Liver (tissue), 9 donors: ENCODE measurements around the gene MAP3K5. TPM values are rescaled to one million over a fixed set of nuclear protein-coding genes. Genes with fewer than 3 reads are reported as not detected.

ENCODE experiments used
- DNase-seq: peaks from one replicate; pipeline ENCODE4 v3.0.0-alpha.2; 2017; ENCODE audit warnings: low spot score
- H3K27ac ChIP-seq, 2 donors: one replicate each; pipeline ENCODE4 v1.7.0; 2013; ENCODE audit warnings: inconsistent platforms in 2 of 2, low read length in 2 of 2, control low read depth in 1 of 2, low read depth in 1 of 2, mild to moderate bottlenecking in 1 of 2
- H3K27me3 ChIP-seq, 4 donors: one replicate each; pipeline versions ENCODE4 v1.6.1 to v1.7.0; 2013; ENCODE audit warnings: low read length in 3 of 4, inconsistent platforms in 1 of 4, mild to moderate bottlenecking in 1 of 4, moderate library complexity in 1 of 4; ENCODE audit not compliant: control insufficient read depth in 4 of 4, insufficient read depth in 4 of 4
- H3K36me3 ChIP-seq, 4 donors: one replicate each; pipeline versions ENCODE4 v1.6.1 to v1.7.0; 2013; ENCODE audit warnings: low read length in 3 of 4, mild to moderate bottlenecking in 3 of 4, low read depth in 1 of 4, moderate library complexity in 1 of 4; ENCODE audit not compliant: control insufficient read depth in 4 of 4, insufficient read depth in 3 of 4
- H3K4me1 ChIP-seq, 4 donors: one replicate each; pipeline versions ENCODE4 v1.6.1 to v1.7.0; 2013; ENCODE audit warnings: low read length in 3 of 4, mild to moderate bottlenecking in 3 of 4, moderate library complexity in 1 of 4; ENCODE audit not compliant: control insufficient read depth in 4 of 4, insufficient read depth in 4 of 4
- H3K4me3 ChIP-seq, 3 donors: one replicate each; pipeline versions ENCODE4 v1.6.1 to v1.7.0; 2013; ENCODE audit warnings: low read length in 3 of 3, control low read depth in 1 of 3, low read depth in 1 of 3, mild to moderate bottlenecking in 1 of 3
- H3K9ac ChIP-seq, 2 donors: one replicate each; pipeline ENCODE4 v1.7.0; 2013; ENCODE audit warnings: low read length in 2 of 2, mild to moderate bottlenecking in 2 of 2, moderate library complexity in 2 of 2, control low read depth in 1 of 2, low read depth in 1 of 2
- H3K9me3 ChIP-seq, 4 donors: one replicate each; pipeline versions ENCODE4 v1.6.1 to v1.7.0; 2013; ENCODE audit warnings: low read length in 3 of 4; ENCODE audit not compliant: control insufficient read depth in 4 of 4
- EGR1 ChIP-seq, 2 donors: IDR thresholded peaks; 2 replicates each; pipeline ENCODE4 v1.6.1; 2016 to 2018; ENCODE audit warnings: antibody characterized with exemption in 2 of 2, low read depth in 2 of 2
- FOXA1 ChIP-seq: IDR thresholded peaks from 2 replicates; pipeline ENCODE4 v1.6.1; 2016; ENCODE audit warnings: antibody characterized with exemption
- FOXA2 ChIP-seq: IDR thresholded peaks from 2 replicates; pipeline ENCODE4 v1.6.1; 2016; ENCODE audit warnings: antibody characterized with exemption
- GABPA ChIP-seq, 2 donors: IDR thresholded peaks in 1 of 2; conservative IDR thresholded peaks in 1 of 2; 2 replicates each; pipeline ENCODE4 v1.6.1; 2016; ENCODE audit warnings: antibody characterized with exemption in 2 of 2, mild to moderate bottlenecking in 1 of 2, moderate library complexity in 1 of 2
- HNF4A ChIP-seq, 2 donors: conservative IDR thresholded peaks; 2 replicates each; pipeline ENCODE4 v1.6.1; 2016; ENCODE audit warnings: antibody characterized with exemption in 2 of 2, mild to moderate bottlenecking in 2 of 2
- HNF4G ChIP-seq: IDR thresholded peaks from 2 replicates; pipeline ENCODE4 v1.6.1; 2016; ENCODE audit warnings: antibody characterized with exemption
- JUND ChIP-seq, 2 donors: IDR thresholded peaks; 2 replicates each; pipeline ENCODE4 v1.6.1; 2016; ENCODE audit warnings: antibody characterized with exemption in 2 of 2
- NR2F2 ChIP-seq: IDR thresholded peaks from 2 replicates; pipeline ENCODE4 v1.6.1; 2016; ENCODE audit warnings: antibody characterized with exemption
- RAD21 ChIP-seq, 2 donors: IDR thresholded peaks; 2 replicates each; pipeline ENCODE4 v1.6.1; 2016; ENCODE audit warnings: antibody characterized with exemption in 2 of 2, mild to moderate bottlenecking in 2 of 2
- RXRA ChIP-seq, 2 donors: IDR thresholded peaks; 2 replicates each; pipeline ENCODE4 v1.6.1; 2017 to 2018; ENCODE audit warnings: antibody characterized with exemption in 2 of 2, mild to moderate bottlenecking in 1 of 2
- SP1 ChIP-seq: IDR thresholded peaks from 2 replicates; pipeline ENCODE4 v1.6.1; 2018; ENCODE audit warnings: antibody characterized with exemption, mild to moderate bottlenecking
- TAF1 ChIP-seq: conservative IDR thresholded peaks from 2 replicates; pipeline ENCODE4 v1.6.1; 2016; ENCODE audit warnings: antibody characterized with exemption, mild to moderate bottlenecking
- YY1 ChIP-seq: IDR thresholded peaks from 2 replicates; pipeline ENCODE4 v1.6.1; 2016; ENCODE audit warnings: antibody characterized with exemption, mild to moderate bottlenecking
- WGBS: extraction: QIAGEN DNeasy Blood & Tissue Kit; methylation state at CpG from one replicate; pipeline ENCODE4 v1.1.7; 2013; 5-methylcytosine and 5-hydroxymethylcytosine counted together
- polyA plus RNA-seq, 2 donors: library from polyadenylated mRNA; stranded (reverse) in 1 of 2; unstranded in 1 of 2; fragments of 200-250 nt in 1 of 2; fragments of >200 nt in 1 of 2; fragmentation: Nextera tagmentation in 1 of 2; extraction: Ambion mirVana in 1 of 2; gene quantifications; one replicate each; pipeline versions ENCODE4 v1.2.1 to v1.2.3, GENCODE V29; 2013 to 2015
- total RNA-seq, 2 donors: library from RNA; depleted of rRNA; stranded (reverse); fragments of >200 nt; gene quantifications; one replicate each; pipeline ENCODE4 v1.2.3, GENCODE V29; 2014
- TF ChIP-seq, protein P1 (sequence below): IDR thresholded peaks from 2 replicates; pipeline ENCODE4 v1.6.1; 2016; ENCODE audit warnings: antibody characterized with exemption
- TF ChIP-seq, protein P2 (sequence below): IDR thresholded peaks from 2 replicates; pipeline ENCODE4 v1.6.1; 2016; ENCODE audit warnings: antibody characterized with exemption, mild to moderate bottlenecking
- TF ChIP-seq, protein P3 (sequence below): IDR thresholded peaks from 2 replicates; pipeline ENCODE4 v1.6.1; 2016; ENCODE audit warnings: antibody characterized with exemption
- TF ChIP-seq, protein P4 (sequence below): fragments of 150-350 bp; IDR thresholded peaks from 2 replicates; pipeline ENCODE4 v1.5.1; 2017; ENCODE audit warnings: improper control_type of control experiment, low read depth, low read length; ENCODE audit not compliant: missing input control
- TF ChIP-seq, protein P5 (sequence below): IDR thresholded peaks from 2 replicates; pipeline ENCODE4 v1.6.1; 2016; ENCODE audit warnings: antibody characterized with exemption
- donor health status: healthy.
- donor health status: healthy.
- donor health status: healthy.
- donor health status: healthy.
- donor health status: healthy.

MAP3K5 gene
- total and polyA plus RNA-seq, 4 donors: 2.9 to 18.0 (median 5.5) TPM

DNA sequence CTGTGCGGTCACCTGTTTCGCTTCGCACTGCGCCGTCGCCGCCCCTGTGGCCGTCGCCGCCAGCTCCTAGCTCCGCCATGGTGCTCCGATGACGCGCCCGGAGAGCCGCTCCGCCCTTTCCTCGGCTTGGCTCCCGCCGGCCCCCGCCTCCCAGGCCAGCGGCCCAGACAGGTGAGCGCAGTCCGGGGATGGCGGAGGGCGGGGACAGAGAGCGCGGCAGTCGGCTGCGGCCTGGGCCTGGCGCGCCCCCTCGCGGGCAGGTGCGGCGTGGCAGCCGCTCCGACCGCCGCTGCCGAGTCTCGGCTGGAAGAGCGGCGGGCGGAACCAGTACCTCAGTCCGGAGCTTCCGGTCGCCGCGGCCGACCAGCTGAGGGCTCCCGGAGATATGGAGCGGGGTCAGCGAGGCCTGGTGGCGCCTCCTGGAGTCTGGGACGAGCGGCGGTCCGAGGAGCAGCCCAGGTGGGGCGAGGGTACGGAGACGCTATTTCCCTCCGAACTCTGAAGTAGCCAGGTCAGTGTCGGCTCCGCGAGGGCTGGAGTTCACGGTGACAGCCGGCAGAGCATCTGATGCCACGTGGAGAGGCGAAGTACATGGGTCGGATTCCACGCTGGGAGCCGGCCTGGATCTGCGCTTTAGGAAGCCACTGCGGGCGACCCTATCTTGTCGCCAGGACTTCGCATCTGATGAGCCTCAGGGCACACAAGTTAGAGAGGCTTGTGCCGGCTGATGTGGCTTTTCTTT, 241.8 kb downstream of the MAP3K5 start, which contains the start of gene MAP7 (continued):
- TF ChIP-seq NR2F2 (no peak), YY1 (peak; percentile 79), TAF1 (peak; percentile 25), GABPA (IDR thresholded peaks at IDR 0.05 in 1 of 2, conservative IDR thresholded peaks at IDR 0.05 in 1 of 2) (peak; percentile 24 to 61)
- TF ChIP-seq, protein P1, sequence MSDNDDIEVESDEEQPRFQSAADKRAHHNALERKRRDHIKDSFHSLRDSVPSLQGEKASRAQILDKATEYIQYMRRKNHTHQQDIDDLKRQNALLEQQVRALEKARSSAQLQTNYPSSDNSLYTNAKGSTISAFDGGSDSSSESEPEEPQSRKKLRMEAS: peak; percentile 55

DNA sequence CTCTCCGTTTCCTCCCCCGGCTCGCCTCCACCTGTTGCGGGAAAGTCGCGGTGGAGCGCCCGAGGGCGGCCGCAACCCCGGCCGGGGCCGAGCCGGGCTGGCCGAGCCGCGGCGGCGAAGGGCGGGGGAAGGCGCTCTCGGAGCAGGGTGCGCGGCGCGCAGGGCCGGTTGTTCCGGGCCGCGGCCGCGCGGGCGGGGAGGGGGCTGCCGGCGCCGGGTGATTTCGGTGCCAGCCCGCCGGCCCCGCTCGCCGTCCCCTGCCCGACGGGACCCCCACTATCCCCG, 242.3 kb downstream of the MAP3K5 start:
- Histone ChIP-seq H3K27me3 (no peaks in the 10 kb centered on the region), H3K36me3 (peaks cover 0 to 3% (median 0%) of the 10 kb centered on the region in 4 donors), H3K9me3 (no peaks in the 10 kb centered on the region), H3K4me1 (peaks cover 4 to 25% (median 16%) of the 10 kb centered on the region in 4 donors), H3K4me3 (peak overlapping the region; percentile 55 to 91 (median 66)), H3K27ac (peak overlapping the region; percentile 71 to 77), H3K9ac (peak overlapping the region in 1 of 2 donors; percentile 68)
- TF ChIP-seq FOXA2: no peak
- no peak for TF ChIP-seq HNF4A (conservative IDR thresholded peaks at IDR 0.05)
- no peak for TF ChIP-seq GABPA (IDR thresholded peaks at IDR 0.05 in 1 of 2, conservative IDR thresholded peaks at IDR 0.05 in 1 of 2)
- TF ChIP-seq RXRA (IDR thresholded peaks at IDR 0.05): no peak
- no peak for TF ChIP-seq TAF1
- no peak for TF ChIP-seq SP1
- TF ChIP-seq JUND (IDR thresholded peaks at IDR 0.05): no peak
- no peak for TF ChIP-seq FOXA1
- TF ChIP-seq NR2F2: no peak
- WGBS: under 1% methylated on average over 46 of the region's 46 CpGs
- DNase-seq: no peak

DNA sequence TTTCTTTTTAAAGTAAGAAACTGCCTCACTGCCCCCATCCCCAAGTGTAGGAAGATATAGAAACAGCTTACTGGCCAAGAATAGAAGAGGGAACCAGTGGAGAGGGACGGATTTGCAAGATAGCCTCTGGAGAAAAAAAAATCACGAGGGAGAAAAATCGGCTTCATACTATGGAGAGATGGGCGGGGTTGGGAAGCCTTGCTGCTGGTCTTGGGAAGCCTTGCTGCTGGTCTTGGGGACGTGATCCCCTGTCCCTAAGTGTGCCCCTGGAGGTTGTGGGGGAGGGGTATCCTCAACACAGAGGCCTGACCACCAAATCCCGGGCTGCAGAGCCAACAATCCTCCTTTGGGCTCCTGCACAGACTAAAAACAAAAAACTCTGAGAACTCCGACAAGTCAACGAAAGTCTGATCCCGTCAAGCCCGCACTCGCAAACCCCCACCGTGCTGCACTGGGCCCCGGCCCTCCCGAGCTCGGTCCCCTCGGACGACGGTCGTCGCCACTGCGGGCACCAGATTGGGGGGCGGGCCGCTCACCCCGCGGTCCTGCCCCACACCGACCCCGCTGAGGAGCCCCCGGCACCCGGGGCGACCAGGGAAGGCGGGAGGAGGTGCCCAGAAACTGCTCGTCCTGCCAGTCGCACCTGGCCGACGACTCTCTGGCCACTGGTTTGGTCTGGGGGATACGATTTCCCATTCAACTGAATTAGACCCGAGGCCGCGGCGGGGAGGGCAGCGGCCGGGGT, 242.8 kb downstream of the MAP3K5 start:
- Histone ChIP-seq H3K4me3 (peak overlapping the region; percentile 37 to 91 (median 66)), H3K36me3 (peaks cover 0 to under 1% (median 0%) of the 10 kb centered on the region in 4 donors), H3K27ac (peak overlapping the region; percentile 71 to 77), H3K4me1 (peaks cover 4 to 25% (median 16%) of the 10 kb centered on the region in 4 donors), H3K9me3 (no peaks in the 10 kb centered on the region), H3K27me3 (no peaks in the 10 kb centered on the region), H3K9ac (peak overlapping the region; percentile 14 to 68)
- WGBS: 2% methylated on average over 42 of the region's 42 CpGs
- TF ChIP-seq, protein P2, sequence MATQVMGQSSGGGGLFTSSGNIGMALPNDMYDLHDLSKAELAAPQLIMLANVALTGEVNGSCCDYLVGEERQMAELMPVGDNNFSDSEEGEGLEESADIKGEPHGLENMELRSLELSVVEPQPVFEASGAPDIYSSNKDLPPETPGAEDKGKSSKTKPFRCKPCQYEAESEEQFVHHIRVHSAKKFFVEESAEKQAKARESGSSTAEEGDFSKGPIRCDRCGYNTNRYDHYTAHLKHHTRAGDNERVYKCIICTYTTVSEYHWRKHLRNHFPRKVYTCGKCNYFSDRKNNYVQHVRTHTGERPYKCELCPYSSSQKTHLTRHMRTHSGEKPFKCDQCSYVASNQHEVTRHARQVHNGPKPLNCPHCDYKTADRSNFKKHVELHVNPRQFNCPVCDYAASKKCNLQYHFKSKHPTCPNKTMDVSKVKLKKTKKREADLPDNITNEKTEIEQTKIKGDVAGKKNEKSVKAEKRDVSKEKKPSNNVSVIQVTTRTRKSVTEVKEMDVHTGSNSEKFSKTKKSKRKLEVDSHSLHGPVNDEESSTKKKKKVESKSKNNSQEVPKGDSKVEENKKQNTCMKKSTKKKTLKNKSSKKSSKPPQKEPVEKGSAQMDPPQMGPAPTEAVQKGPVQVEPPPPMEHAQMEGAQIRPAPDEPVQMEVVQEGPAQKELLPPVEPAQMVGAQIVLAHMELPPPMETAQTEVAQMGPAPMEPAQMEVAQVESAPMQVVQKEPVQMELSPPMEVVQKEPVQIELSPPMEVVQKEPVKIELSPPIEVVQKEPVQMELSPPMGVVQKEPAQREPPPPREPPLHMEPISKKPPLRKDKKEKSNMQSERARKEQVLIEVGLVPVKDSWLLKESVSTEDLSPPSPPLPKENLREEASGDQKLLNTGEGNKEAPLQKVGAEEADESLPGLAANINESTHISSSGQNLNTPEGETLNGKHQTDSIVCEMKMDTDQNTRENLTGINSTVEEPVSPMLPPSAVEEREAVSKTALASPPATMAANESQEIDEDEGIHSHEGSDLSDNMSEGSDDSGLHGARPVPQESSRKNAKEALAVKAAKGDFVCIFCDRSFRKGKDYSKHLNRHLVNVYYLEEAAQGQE: no peak
- no peak for TF ChIP-seq TAF1
- TF ChIP-seq YY1: no peak
- TF ChIP-seq, protein P3, sequence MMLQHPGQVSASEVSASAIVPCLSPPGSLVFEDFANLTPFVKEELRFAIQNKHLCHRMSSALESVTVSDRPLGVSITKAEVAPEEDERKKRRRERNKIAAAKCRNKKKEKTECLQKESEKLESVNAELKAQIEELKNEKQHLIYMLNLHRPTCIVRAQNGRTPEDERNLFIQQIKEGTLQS: no peak
- TF ChIP-seq JUND (IDR thresholded peaks at IDR 0.05): no peak
- TF ChIP-seq NR2F2: no peak
- TF ChIP-seq, protein P4, sequence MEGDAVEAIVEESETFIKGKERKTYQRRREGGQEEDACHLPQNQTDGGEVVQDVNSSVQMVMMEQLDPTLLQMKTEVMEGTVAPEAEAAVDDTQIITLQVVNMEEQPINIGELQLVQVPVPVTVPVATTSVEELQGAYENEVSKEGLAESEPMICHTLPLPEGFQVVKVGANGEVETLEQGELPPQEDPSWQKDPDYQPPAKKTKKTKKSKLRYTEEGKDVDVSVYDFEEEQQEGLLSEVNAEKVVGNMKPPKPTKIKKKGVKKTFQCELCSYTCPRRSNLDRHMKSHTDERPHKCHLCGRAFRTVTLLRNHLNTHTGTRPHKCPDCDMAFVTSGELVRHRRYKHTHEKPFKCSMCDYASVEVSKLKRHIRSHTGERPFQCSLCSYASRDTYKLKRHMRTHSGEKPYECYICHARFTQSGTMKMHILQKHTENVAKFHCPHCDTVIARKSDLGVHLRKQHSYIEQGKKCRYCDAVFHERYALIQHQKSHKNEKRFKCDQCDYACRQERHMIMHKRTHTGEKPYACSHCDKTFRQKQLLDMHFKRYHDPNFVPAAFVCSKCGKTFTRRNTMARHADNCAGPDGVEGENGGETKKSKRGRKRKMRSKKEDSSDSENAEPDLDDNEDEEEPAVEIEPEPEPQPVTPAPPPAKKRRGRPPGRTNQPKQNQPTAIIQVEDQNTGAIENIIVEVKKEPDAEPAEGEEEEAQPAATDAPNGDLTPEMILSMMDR: no peak
- TF ChIP-seq, protein P5, sequence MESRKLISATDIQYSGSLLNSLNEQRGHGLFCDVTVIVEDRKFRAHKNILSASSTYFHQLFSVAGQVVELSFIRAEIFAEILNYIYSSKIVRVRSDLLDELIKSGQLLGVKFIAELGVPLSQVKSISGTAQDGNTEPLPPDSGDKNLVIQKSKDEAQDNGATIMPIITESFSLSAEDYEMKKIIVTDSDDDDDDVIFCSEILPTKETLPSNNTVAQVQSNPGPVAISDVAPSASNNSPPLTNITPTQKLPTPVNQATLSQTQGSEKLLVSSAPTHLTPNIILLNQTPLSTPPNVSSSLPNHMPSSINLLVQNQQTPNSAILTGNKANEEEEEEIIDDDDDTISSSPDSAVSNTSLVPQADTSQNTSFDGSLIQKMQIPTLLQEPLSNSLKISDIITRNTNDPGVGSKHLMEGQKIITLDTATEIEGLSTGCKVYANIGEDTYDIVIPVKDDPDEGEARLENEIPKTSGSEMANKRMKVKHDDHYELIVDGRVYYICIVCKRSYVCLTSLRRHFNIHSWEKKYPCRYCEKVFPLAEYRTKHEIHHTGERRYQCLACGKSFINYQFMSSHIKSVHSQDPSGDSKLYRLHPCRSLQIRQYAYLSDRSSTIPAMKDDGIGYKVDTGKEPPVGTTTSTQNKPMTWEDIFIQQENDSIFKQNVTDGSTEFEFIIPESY: no peak
- TF ChIP-seq EGR1 (IDR thresholded peaks at IDR 0.05; ENCODE audit: low read depth in 2 of 2): no peak
- no peak for TF ChIP-seq GABPA (IDR thresholded peaks at IDR 0.05 in 1 of 2, conservative IDR thresholded peaks at IDR 0.05 in 1 of 2)
- no peak for TF ChIP-seq HNF4G
- no peak for TF ChIP-seq RAD21 (IDR thresholded peaks at IDR 0.05)
- no peak for TF ChIP-seq RXRA (IDR thresholded peaks at IDR 0.05)
- TF ChIP-seq, protein P1: no peak
- TF ChIP-seq FOXA2: no peak
- DNase-seq: no peak
